ENCODE data around the gene DYNLT3. TPM values are rescaled to one million over a fixed set of nuclear protein-coding genes. Genes with fewer than 3 reads are reported as not detected.

DYNLT3 gene
- total RNA-seq, 1 experiment from 2014 or later: 28.0 TPM

- Mint-ChIP-seq H3K4me1 (ENCODE audit: low read depth, unreplicated experiment) (peaks cover 1% of the 10 kb centered on the region), H3K9me3 (ENCODE audit: low read depth, unreplicated experiment) (no peaks in the 10 kb centered on the region), H3K27ac (ENCODE audit: unreplicated experiment) (no peak overlapping the region), H3K36me3 (ENCODE audit: insufficient read depth, unreplicated experiment) (no peaks in the 10 kb centered on the region), H3K27me3 (ENCODE audit: unreplicated experiment) (no peaks in the 10 kb centered on the region), H3K4me3 (ENCODE audit: low read depth, unreplicated experiment) (no peak overlapping the region)
- BruUV-seq (replicated peaks): no TSS peak
- DNase-seq: no peak
- intact Hi-C loops (cut with micrococcal nuclease; ENCODE audit: unreplicated experiment): no loop called here
- CTCF ChIA-PET: interaction anchor here (0.8 kb wide), 1 partner anchor 72 kb away, joined by 3 read pairs; no protein-coding TSS in a partner anchor
- no peak for TF ChIP-seq CTCF (IDR thresholded peaks at IDR 0.05; ENCODE audit: unreplicated experiment)
These were observed 29.3 kb upstream of the DYNLT3 start for GRCh38 chrX:37876716-37877115.

- Mint-ChIP-seq H3K36me3 (ENCODE audit: insufficient read depth, unreplicated experiment) (no peaks in the 10 kb centered on the region), H3K9me3 (ENCODE audit: low read depth, unreplicated experiment) (no peaks in the 10 kb centered on the region), H3K27me3 (ENCODE audit: unreplicated experiment) (no peaks in the 10 kb centered on the region), H3K4me1 (ENCODE audit: low read depth, unreplicated experiment) (peaks cover 9% of the 10 kb centered on the region), H3K4me3 (ENCODE audit: low read depth, unreplicated experiment) (no peak overlapping the region), H3K27ac (ENCODE audit: unreplicated experiment) (no peak overlapping the region)
- DNase-seq: no peak
- CTCF ChIA-PET: no interaction called here
- TF ChIP-seq CTCF (IDR thresholded peaks at IDR 0.05; ENCODE audit: unreplicated experiment): no peak
- no TSS peak for BruUV-seq (replicated peaks)
- intact Hi-C loops (cut with micrococcal nuclease; ENCODE audit: unreplicated experiment): no loop called here
These were observed 28.3 kb upstream of the DYNLT3 start for GRCh38 chrX:37875675-37876074.

- CTCF ChIA-PET: no interaction called here
- Mint-ChIP-seq H3K27ac (ENCODE audit: unreplicated experiment) (no peak overlapping the region), H3K4me1 (ENCODE audit: low read depth, unreplicated experiment) (peaks cover 20% of the 10 kb centered on the region), H3K4me3 (ENCODE audit: low read depth, unreplicated experiment) (no peak overlapping the region), H3K27me3 (ENCODE audit: unreplicated experiment) (no peaks in the 10 kb centered on the region), H3K9me3 (ENCODE audit: low read depth, unreplicated experiment) (peaks cover 8% of the 10 kb centered on the region), H3K36me3 (ENCODE audit: insufficient read depth, unreplicated experiment) (no peaks in the 10 kb centered on the region)
- no peak for DNase-seq
- no TSS peak for BruUV-seq (replicated peaks)
- intact Hi-C loops (cut with micrococcal nuclease; ENCODE audit: unreplicated experiment): no loop called here
- no peak for TF ChIP-seq CTCF (IDR thresholded peaks at IDR 0.05; ENCODE audit: unreplicated experiment)
These were observed 25.8 kb upstream of the DYNLT3 start for GRCh38 chrX:37873220-37873619.

- no peak for DNase-seq
- Mint-ChIP-seq H3K4me3 (ENCODE audit: low read depth, unreplicated experiment) (no peak overlapping the region), H3K4me1 (ENCODE audit: low read depth, unreplicated experiment) (peaks cover 26% of the 10 kb centered on the region), H3K9me3 (ENCODE audit: low read depth, unreplicated experiment) (peaks cover 9% of the 10 kb centered on the region), H3K27ac (ENCODE audit: unreplicated experiment) (no peak overlapping the region), H3K27me3 (ENCODE audit: unreplicated experiment) (no peaks in the 10 kb centered on the region), H3K36me3 (ENCODE audit: insufficient read depth, unreplicated experiment) (no peaks in the 10 kb centered on the region)
- no TSS peak for BruUV-seq (replicated peaks)
- CTCF ChIA-PET: no interaction called here
- intact Hi-C loops (cut with micrococcal nuclease; ENCODE audit: unreplicated experiment): no loop called here
- TF ChIP-seq CTCF (IDR thresholded peaks at IDR 0.05; ENCODE audit: unreplicated experiment): no peak
These were observed 24.9 kb upstream of the DYNLT3 start for GRCh38 chrX:37872303-37872655.

All from Calu3 (cell line).